Measurements from ENCODE around the gene CD1B. TPM values are rescaled to one million over a fixed set of nuclear protein-coding genes. Genes with fewer than 3 reads are reported as not detected.

Gene CD1B
- not detected in 2 replicates for total RNA-seq (2014; rRNA removed; shearing (Covaris generic))
- not detected in 2 replicates for polyA plus RNA-seq (2016; fragmentation: Nextera tagmentation; extraction: Ambion mirVana)
- long read RNA-seq, result 0 reads

- ATAC-seq (no peak), DNase-seq (ENCODE audit: low spot score) (no peak)
- no peak within 1 kb of the TSS for H3K4me3 Mint-ChIP-seq
Measured at GRCh38 chr1:158331481-158332150, at the start of gene CD1B. CD1B (minus strand) TSS chr1:158331531; CDS start chr1:158331423, 108 bp downstream.

More at GRCh38 chr1:158331481-158332150, at the start of gene CD1B:
- Histone ChIP-seq H3F3A (replicated peaks; ENCODE audit: low read depth) (no peaks in the 10 kb centered on the region), H3K27me3 (ENCODE audit: insufficient read depth) (no peaks in the 10 kb centered on the region), H4K20me1 (replicated peaks; ENCODE audit: insufficient read depth) (no peaks in the 10 kb centered on the region; the same call in 1 of the 2 replicates), H3K36me3 (ENCODE audit: insufficient read depth) (no peaks in the 10 kb centered on the region), H3K4me1 (ENCODE audit: insufficient read depth) (no peaks in the 10 kb centered on the region), H3K4me3 (no peak within 1 kb of the TSS), H3K27ac (ENCODE audit: low read depth) (no peak within 1 kb of the TSS), H3K9me2 (ENCODE audit: insufficient read depth) (no peaks in the 10 kb centered on the region), H3K4me2 (no peak within 1 kb of the TSS), H2AFZ (peak within 1 kb of the TSS; percentile 76; the same call in 1 of the 2 replicates), H3K79me2 (replicated peaks; ENCODE audit: insufficient read depth) (no peaks in the 10 kb centered on the region)
- no peaks in the 10 kb centered on the region for H3K9me3 Mint-ChIP-seq
- H3K27me3 Mint-ChIP-seq (ENCODE audit: insufficient read depth, low read depth, poor library complexity), result no peaks in the 10 kb centered on the region
- TF ChIP-seq ZNF331 (CRISPR knock-in tag; IDR thresholded peaks at IDR 0.05; ENCODE audit: low read depth) (no peak), ZNF462 (CRISPR knock-in tag; IDR thresholded peaks at IDR 0.05) (no peak)
- H3K27ac Mint-ChIP-seq, result no peak within 1 kb of the TSS
- H3K36me3 Mint-ChIP-seq (ENCODE audit: low read depth), result no peaks in the 10 kb centered on the region
- no peaks in the 10 kb centered on the region for H3K4me1 Mint-ChIP-seq

All from GM23338 (cell line).